HG03558 (cell line): ENCODE measurements around the gene PIP4K2C.
A peak's percentile ranks its signal among the peaks of the same experiment; 100 is the strongest.
"Not testable (repeated sequence)": the region's sequence is repeated elsewhere in the genome, so short reads cannot be mapped to it uniquely, and the experiment has no call there.

Experiments
- ATAC-seq: cut with Tn5 transposase; IDR thresholded peaks from one replicate; pipeline ENCODE4 v1.9.1; 2021; ENCODE audit warnings: moderate number of reproducible peaks; ENCODE audit not compliant: unreplicated experiment; ENCODE audit errors: extremely low read depth

PIP4K2C gene

DNA sequence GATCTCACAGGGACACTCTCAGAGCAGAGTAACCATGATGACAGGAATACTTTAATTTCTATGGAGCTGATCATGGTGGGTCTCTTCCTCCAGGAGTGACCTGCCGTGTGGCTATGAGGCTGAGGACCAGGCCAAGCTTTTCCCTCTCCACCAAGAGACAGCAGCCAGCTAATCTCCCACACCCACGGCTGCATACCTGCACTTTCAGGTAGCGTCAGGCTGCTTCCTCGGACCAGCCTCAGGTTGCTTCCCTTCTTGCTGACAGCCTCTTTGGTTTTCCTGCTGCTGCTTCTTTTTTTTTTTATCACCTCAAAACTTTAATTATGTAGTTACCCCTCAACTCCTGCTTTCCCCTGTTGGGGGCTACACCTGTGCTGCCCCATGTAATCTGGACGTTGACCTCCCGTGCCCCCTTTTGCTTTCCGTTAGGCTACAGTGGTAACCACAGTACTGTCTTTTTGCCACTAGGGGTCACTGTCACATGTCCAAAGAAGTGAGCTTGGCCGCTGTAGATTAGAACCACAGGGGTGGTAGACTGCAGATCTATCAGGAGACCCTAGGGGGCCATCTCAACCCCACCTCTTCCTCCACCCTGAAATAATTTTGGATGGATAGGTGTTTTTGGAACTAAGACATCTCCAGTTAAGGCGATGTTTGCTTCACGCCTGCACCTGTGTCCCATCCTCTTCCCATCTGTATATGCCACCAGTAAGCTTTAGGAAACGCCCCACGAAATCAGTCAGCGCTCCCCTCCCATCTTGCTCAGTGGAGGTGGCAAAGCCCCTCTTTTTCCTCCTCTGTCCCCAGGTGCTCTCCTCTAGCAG, 7.8 kb upstream of the PIP4K2C start:
- peak; percentile 85 for ATAC-seq

GRCh38 chr12:57584050-57584449, 6.9 kb upstream of the PIP4K2C start:
- ATAC-seq: no peak

GRCh38 chr12:57584690-57585089, 6.3 kb upstream of the PIP4K2C start:
- ATAC-seq: no peak

- ATAC-seq: no peak
Observed at GRCh38 chr12:57585156-57585555, 5.8 kb upstream of the PIP4K2C start.

GRCh38 chr12:57586128-57586527, 4.9 kb upstream of the PIP4K2C start:
- ATAC-seq: no peak

DNA sequence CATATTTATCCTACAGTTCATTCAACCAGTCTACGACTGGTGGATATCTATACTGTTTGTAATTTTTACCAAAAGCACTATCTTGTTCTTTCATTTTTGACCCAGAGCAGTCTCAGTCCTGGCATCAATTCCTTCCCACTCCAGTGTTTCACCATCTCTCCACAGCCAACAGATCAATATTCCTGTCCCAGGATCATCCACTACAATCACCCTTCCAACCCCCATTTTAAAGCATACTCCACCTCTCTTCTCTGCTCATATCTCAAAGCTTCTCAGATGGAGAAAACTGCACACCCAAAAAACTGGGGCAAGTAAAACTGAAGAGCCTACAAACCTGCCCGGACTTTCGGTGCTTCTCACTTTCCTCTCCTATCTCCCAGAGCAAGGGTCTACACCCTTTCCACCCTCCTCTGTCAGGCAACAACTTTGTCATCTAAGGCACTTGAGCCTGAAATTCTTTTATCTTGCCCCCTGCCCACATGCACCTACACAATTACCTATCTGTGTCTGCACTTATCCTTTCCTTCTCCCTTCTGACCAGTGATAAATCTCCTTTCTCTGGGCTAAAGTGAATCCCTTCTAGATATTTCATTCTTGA, 4.1 kb upstream of the PIP4K2C start:
- no peak for ATAC-seq

DNA sequence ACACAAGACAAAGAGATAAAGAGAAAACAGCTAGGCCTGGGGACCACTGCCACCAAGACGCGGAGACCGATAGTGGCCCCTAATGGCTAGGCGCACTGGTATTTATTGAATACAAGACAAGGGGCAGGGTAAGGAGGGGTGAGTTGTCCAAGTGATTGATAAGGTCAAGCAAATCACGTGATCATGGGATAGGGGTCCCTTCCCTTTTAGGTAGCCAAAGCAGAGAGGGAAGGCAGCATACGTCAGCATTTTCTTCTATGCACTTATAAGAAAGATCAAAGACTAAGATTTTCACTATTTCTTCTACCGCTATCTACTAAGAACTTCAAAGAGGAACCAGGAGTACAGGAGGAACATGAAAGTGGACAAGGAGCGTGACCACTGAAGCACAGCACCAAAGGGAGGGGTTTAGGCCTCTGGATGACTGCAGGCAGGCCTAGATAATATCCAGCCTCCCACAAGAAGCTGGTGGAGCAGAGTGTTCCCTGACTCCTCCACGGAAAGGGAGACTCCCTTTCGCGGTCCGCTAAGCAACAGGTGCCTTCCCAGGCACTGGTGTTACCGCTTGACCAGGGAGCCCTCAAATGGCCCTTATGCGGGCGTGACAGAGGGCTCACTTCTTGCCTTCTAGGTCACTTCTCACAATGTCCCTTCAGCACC, 1.9 kb upstream of the PIP4K2C start:
- ATAC-seq: not testable (repeated sequence)

DNA sequence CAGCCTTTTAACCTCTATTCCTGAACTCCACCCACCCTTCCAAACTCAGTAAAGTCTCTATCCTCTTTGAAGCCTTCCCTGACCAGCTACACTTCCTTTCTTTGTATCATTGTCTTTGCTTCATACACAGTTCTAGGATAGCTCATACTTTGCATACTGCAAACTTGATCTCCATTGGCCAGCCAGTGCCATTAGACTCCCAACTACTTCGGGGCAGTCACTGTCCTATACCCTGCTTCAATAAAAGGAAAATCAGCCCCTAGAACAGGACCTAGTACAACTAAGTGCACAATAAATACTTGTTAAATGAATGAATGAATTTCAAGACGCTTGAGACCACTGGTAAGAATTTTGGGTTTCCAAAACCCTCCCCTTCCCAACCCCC, 521 bp upstream of the PIP4K2C start:
- ATAC-seq: no peak

GRCh38 chr12:57591782-57592325, 862 bp downstream of the PIP4K2C start:
- ATAC-seq: no peak

GRCh38 chr12:57592551-57593165, 1.7 kb downstream of the PIP4K2C start:
- no peak for ATAC-seq

- ATAC-seq: no peak
Observed at GRCh38 chr12:57593187-57593586, 2.2 kb downstream of the PIP4K2C start.

GRCh38 chr12:57600395-57600794, 9.4 kb downstream of the PIP4K2C start:
- no peak for ATAC-seq

- no peak for ATAC-seq
Observed at GRCh38 chr12:57602544-57602943, 11.6 kb downstream of the PIP4K2C start.

- ATAC-seq: no peak
Observed at GRCh38 chr12:57603324-57603723, 12.3 kb downstream of the PIP4K2C start.

GRCh38 chr12:57603815-57604453, 12.9 kb downstream of the PIP4K2C start:
- ATAC-seq: no peak

DNA sequence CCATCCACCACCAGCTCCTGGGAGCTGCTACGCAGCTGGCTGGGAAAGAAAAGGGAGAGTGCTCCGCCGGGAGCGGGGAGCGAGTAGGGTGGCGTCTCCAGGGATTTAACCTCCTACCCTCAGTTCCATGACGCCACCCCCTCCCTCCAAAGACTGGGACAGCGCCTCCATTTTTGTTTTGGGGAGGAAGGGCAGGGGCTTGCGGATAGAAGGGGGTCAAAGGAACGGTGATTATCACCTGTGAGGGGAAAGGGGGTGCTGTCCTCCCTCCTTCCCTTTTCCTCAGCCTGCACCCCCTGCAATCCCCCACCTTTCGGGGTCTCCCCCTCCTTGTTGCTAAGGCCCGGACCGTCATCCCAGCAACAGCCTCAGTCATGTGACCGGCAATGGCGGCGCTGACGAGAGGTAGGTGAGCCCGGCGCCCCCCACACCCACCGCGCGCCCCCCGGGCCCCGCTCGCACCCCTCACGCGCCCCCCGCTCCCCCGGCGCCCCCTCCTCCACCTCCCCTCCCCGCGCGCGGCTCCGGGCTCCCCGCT, 13.5 kb downstream of the PIP4K2C start, which contains the start of gene DTX3:
TSS of gene DTX3 (plus strand) at position 371 of the 538 bp plus-strand sequence. CDS start 1,694 bp downstream, outside the sequence.
- no peak for ATAC-seq

DNA sequence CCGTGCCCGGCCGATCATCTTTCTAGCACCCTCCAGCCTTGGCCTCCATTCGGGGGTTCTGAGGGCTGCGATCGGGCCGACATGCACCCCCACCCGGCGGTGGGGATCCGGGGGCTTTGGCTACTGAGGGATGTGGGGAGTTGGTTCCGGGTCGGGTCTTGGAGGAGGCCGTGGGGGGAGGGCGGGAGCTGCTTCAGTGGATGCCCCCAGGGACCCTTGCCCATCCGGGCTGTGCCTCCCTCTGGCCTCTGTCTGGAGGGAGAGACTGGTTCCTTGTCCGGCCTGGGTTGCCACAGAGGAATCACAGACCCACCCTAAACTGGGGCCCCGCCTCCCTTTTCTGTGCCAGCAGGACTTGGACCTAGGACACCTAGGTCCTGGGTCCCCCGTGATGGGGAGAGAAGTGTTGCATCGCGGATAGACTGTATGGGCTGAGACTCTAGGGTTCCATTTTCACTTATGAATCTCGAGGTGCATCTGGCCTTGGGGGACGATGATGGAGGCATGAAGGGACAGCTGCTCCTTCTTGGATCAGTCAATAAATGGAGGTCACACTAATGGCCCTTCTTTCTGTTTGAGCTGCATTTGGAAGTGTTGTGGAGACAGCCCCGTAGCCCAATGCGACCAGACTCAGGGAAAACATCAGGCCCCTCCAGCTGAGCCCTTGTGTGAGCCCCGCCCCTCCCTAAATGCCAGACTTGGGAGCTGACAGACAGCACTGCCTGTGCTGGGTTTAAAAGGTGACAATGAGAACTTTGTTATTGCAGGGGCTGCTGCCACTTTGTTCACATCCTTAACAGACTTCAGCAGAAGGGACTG, 14.2 kb downstream of the PIP4K2C start:
- ATAC-seq: no peak

DNA sequence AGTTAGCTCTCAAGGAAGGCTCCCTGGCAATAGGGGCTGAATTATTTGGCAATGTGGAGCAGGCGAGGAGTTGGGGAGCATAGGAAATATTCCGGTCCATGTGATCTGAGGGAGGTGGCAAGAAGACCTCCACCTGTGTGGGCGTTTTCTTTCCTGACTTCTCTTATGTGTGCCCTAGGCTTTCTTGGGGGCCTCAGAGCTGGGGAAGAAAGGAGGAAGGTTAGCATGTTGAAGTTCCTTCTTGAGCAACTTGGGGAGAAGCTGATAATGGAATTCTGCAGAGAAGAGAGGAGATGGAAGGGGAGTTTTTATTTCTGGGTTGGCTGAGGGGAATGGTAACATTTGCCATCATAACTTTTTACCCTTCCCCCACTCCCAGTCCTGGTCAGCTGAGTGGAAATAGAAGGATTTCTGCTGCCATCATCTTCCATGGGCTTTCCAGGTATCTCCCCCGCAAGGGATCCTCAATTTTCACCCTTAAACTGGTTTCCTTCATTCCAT, 14.9 kb downstream of the PIP4K2C start:
- ATAC-seq: no peak

- ATAC-seq: no peak
Observed at GRCh38 chr12:57606399-57606798, 15.4 kb downstream of the PIP4K2C start.
